ENCODE data around the gene VENTX. TPM values are rescaled to one million over a fixed set of nuclear protein-coding genes. Genes with fewer than 3 reads are reported as not detected.

VENTX gene
- not detected in 2 replicates for total RNA-seq

DNA sequence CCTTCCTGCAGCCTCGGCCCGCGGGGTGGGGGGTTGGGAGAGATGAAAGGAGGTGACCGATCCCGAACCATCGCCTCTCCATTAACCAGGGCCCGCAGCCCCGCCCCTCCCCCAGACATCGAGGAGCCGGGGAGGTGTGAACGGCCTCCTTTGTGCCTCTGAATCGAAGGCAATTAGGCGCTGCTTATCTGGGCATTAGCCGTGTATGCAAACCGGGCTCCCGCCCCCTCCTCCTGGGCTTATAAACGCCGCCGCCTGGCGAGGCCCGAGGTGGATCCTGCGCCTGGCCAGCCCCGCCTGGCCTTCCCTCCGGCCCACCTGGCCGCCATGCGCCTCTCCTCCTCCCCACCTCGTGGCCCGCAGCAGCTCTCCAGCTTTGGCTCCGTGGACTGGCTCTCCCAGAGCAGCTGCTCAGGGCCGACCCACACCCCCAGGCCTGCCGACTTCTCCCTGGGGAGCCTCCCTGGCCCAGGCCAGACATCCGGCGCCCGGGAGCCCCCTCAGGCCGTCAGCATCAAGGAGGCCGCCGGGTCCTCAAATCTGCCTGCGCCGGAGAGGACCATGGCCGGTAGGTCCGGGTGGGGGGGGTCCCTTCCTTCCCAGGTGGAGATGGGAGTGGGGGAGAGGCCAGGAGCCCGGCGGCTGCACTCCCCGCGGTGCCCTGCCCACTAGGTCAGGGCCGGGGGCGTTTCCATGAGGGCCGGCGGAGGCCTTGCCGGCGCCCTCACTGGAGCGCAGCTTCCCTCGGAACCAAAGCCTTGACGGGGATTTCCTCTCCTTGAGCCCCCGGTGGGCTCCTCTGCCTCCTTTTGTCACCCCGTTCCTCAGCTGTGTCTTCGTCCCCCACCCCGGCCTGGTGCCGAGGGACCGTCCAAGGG is at the start of gene VENTX:
TSS of gene VENTX (plus strand) at position 268 of the 878 bp plus-strand sequence. CDS start at position 328, 60 bp downstream.

DNA sequence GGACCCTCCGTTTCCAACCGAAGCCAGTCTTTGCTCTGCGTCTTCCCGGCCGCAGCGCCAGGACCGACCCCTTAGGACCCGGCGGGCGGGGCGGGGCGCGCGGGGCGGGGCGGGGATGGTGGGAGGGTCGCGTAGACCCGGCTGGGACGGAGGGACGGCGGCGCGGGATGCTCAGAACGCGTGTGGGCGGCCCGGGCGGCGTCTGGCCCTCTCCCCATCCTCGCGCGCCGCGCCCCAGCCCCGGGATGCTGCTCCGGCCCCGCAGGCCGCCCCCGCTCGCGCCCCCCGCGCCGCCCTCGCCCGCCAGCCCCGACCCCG is 7.7 kb upstream of the VENTX start, which contains the start of gene UTF1:
TSS of gene UTF1 (plus strand) at position 174 of the 318 bp plus-strand sequence. CDS start at position 246, 72 bp downstream.

DNA sequence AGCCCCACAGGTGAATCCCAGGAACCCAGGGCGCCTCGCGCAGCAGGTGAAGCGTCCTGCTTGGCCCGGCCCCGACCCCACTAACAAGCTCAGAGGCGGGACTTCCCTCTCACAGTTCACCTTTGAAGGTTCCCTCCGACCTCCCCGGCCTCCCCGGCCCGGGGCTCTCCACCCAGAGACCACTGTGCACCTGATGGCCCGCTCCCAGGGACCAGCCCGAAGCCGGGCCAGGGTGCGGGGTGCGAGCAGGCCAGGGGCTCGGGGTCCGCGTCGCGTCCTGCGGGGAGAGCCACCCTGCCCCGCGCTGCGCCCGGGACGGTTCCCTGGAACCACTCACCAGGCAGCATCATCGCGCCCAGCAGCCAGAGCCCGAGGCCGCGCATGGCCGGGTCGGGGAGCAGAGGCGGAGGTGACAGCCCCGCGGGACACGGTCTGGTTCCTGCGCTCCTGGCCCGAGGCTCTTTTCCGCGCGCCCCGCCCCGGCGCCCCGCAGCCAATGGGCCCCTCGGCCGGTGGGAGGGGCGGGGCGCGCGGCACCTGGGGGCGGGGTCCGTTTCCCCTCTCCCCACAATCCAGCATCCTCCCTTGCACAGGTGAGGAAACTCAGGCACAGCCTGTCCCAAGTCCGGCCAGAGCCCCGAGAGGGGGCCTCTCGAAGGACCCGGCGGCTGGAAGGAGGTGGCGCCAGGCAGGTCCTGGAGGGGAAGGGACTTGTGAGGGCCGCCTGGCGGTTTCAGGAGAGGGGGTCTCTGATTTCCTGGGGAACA is 39.0 kb downstream of the VENTX start, which contains the start of gene ADAM8:
TSS of gene ADAM8 (minus strand) at position 434 of the 767 bp plus-strand sequence. CDS start at position 383, 51 bp downstream.

Other genes with a start within 250 kb of the VENTX start
- gene ADGRA1, start 149.9 kb upstream of the VENTX start, total RNA-seq, result not detected in 2 replicates
- gene KNDC1, start 77.6 kb upstream of the VENTX start, total RNA-seq, result 0.16 TPM in 1 of 2 replicates, not detected in the other
- not detected in 2 replicates for gene UTF1, start 7.6 kb upstream of the VENTX start, total RNA-seq
- gene ADAM8, start 39.0 kb downstream of the VENTX start, total RNA-seq, result 0.81 and 1.9 TPM in 2 replicates
- gene TUBGCP2, start 71.0 kb downstream of the VENTX start, total RNA-seq, result 64.0 and 67.5 TPM in 2 replicates
- gene ZNF511, start 71.1 kb downstream of the VENTX start, total RNA-seq, result 31.4 and 63.9 TPM in 2 replicates
- gene CALY, start 99.0 kb downstream of the VENTX start, total RNA-seq, result 1.9 TPM in 1 of 2 replicates, not detected in the other
- gene PRAP1, start 109.5 kb downstream of the VENTX start, total RNA-seq, result not detected in 2 replicates
- 34.9 and 46.0 TPM in 2 replicates for gene FUOM, start 120.2 kb downstream of the VENTX start, total RNA-seq
- gene ECHS1, start 135.5 kb downstream of the VENTX start, total RNA-seq, result 85.7 and 93.0 TPM in 2 replicates
- 6.7 and 9.0 TPM in 2 replicates for gene PAOX, start 141.4 kb downstream of the VENTX start, total RNA-seq
- gene MTG1, start 156.3 kb downstream of the VENTX start, total RNA-seq, result 38.7 and 50.0 TPM in 2 replicates
- gene SPRN, start 186.8 kb downstream of the VENTX start, total RNA-seq, result 0.16 and 0.38 TPM in 2 replicates
- gene SCART1, start 216.1 kb downstream of the VENTX start, total RNA-seq, result under 0.01 and 1.4 TPM in 2 replicates

Data from mesangial cell (primary cell).